ENCODE results near the gene CACNA1E.

CACNA1E gene

DNA sequence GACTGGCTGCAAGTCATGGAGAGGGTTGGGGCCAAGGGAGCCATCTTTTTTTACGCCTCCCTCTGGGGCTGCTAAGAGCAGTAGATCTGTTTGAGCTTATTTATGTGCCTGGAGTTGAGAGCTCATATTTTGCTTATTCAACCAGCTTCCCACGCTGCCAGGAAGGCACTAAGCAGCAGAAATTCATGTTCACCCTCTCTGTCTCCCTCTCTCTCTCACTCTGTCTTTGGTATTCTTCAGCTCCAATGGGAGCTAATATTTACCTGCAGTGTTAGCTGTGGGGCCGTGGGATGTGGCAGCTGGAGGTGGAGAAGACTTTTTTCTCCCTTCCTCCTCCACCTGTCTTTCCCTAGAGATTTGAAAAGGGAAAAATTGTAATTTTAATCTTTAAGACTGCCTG lies 26.8 kb upstream of the CACNA1E start:
- no peak for TF ChIP-seq TAF1 (IDR thresholded peaks at IDR 0.05; ENCODE audit: borderline replicate concordance, insufficient read depth, low read length)
- no peak for TF ChIP-seq REST (IDR thresholded peaks at IDR 0.05; ENCODE audit: insufficient read depth in 1 of 2, low read depth in 2 of 2, low read length in 2 of 2)
- no peak for TF ChIP-seq POLR2AphosphoS5 (IDR thresholded peaks at IDR 0.05; ENCODE audit: low read depth, low read length)
- TF ChIP-seq FOXP2 (optimal IDR thresholded peaks at IDR 0.05; ENCODE audit: borderline replicate concordance, extremely low read depth, extremely low read length, insufficient read depth), result no peak
- no peak for TF ChIP-seq SIN3A (IDR thresholded peaks at IDR 0.05; ENCODE audit: borderline replicate concordance, insufficient read depth, low read length)

DNA sequence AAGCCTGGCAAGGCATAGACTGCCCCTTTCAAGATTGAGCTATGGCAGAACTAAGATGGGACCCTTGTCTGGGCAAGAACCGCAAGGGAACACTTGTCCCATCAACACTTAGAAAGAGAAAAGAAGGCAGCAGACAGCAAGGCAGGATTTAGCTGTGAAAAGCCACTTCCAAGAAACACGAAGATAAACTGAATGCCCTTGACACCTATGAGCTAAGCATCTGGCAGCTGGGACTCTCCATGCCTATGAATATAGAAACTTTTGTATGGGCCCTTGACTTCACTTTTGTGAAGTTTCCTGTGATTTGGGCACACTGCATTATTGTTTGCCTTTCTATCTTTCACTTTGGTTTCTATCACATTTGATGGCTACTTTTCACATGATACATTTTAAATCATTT lies 24.9 kb upstream of the CACNA1E start:
- TF ChIP-seq POLR2AphosphoS5 (IDR thresholded peaks at IDR 0.05; ENCODE audit: low read depth, low read length), result no peak
- TF ChIP-seq SIN3A (IDR thresholded peaks at IDR 0.05; ENCODE audit: borderline replicate concordance, insufficient read depth, low read length), result no peak
- no peak for TF ChIP-seq REST (IDR thresholded peaks at IDR 0.05; ENCODE audit: insufficient read depth in 1 of 2, low read depth in 2 of 2, low read length in 2 of 2)
- no peak for TF ChIP-seq FOXP2 (optimal IDR thresholded peaks at IDR 0.05; ENCODE audit: borderline replicate concordance, extremely low read depth, extremely low read length, insufficient read depth)
- no peak for TF ChIP-seq TAF1 (IDR thresholded peaks at IDR 0.05; ENCODE audit: borderline replicate concordance, insufficient read depth, low read length)

- TF ChIP-seq REST (IDR thresholded peaks at IDR 0.05; ENCODE audit: insufficient read depth in 1 of 2, low read depth in 2 of 2, low read length in 2 of 2) (no peak), FOXP2 (optimal IDR thresholded peaks at IDR 0.05; ENCODE audit: borderline replicate concordance, extremely low read depth, extremely low read length, insufficient read depth) (no peak), TAF1 (IDR thresholded peaks at IDR 0.05; ENCODE audit: borderline replicate concordance, insufficient read depth, low read length) (no peak), POLR2AphosphoS5 (IDR thresholded peaks at IDR 0.05; ENCODE audit: low read depth, low read length) (no peak), SIN3A (IDR thresholded peaks at IDR 0.05; ENCODE audit: borderline replicate concordance, insufficient read depth, low read length) (no peak)
Observed at GRCh38 chr1:181459067-181459466, 24.2 kb upstream of the CACNA1E start.

GRCh38 chr1:181469829-181470228 lies 13.5 kb upstream of the CACNA1E start:
- TF ChIP-seq TAF1 (IDR thresholded peaks at IDR 0.05; ENCODE audit: borderline replicate concordance, insufficient read depth, low read length), result no peak
- no peak for TF ChIP-seq REST (IDR thresholded peaks at IDR 0.05; ENCODE audit: insufficient read depth in 1 of 2, low read depth in 2 of 2, low read length in 2 of 2)
- no peak for TF ChIP-seq SIN3A (IDR thresholded peaks at IDR 0.05; ENCODE audit: borderline replicate concordance, insufficient read depth, low read length)

GRCh38 chr1:181475580-181475979 lies 7.7 kb upstream of the CACNA1E start:
- no peak for TF ChIP-seq TAF1 (IDR thresholded peaks at IDR 0.05; ENCODE audit: borderline replicate concordance, insufficient read depth, low read length)
- no peak for TF ChIP-seq SIN3A (IDR thresholded peaks at IDR 0.05; ENCODE audit: borderline replicate concordance, insufficient read depth, low read length)
- TF ChIP-seq FOXP2 (optimal IDR thresholded peaks at IDR 0.05; ENCODE audit: borderline replicate concordance, extremely low read depth, extremely low read length, insufficient read depth), result no peak
- no peak for TF ChIP-seq POLR2AphosphoS5 (IDR thresholded peaks at IDR 0.05; ENCODE audit: low read depth, low read length)
- TF ChIP-seq REST (IDR thresholded peaks at IDR 0.05; ENCODE audit: insufficient read depth in 1 of 2, low read depth in 2 of 2, low read length in 2 of 2), result no peak

Data from PFSK-1 (cell line).